Measurements from ENCODE around the gene KBTBD7. TPM values are rescaled to one million over a fixed set of nuclear protein-coding genes. Genes with fewer than 3 reads are reported as not detected.

Gene KBTBD7
- total RNA-seq, 1 donor from 2014 or later = 14.3 TPM

DNA sequence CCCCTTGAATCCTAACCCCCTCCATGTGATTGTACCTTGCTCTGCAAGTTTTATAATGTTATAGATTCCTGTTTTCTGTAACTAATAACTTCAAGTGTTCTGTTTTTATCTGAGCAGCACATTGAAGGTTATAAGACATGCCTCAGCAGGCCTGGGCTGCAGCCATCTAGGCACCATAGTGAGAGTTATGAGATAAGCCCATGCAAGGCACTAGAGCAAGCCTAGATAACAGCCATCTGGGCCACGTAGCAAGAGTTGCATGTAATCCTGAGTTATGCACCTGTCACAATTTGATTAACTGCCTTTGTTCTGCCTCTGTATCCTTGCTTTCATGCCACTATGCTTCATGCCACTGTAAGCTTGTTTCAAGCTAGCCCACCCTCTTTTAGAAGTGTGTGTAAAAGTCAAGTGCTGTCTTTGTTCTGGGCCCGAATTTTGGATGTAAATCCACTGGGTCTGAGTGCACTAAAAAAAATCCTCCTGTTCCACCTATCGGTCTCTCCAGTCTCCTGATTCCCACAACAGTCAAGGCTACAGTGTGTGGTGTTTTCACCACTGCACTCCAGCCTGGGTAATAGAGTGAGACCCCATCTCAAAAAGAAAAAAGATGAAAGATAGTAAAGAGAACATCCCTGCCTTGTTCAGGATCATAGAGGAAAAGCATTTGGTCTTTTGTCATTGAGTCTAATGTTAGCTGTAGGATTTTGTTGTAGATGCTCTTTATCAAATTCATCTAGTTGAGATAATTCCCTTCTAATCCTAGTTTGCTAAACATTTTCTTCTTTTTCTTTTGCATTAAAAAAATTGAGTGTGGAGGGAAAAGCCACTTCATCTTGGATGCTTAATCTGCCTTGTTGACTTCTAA is 45.7 kb downstream of the KBTBD7 start:
- H3K9me3 Mint-ChIP-seq = peaks cover 44% of the 10 kb centered on the region
- H3K27me3 Mint-ChIP-seq (ENCODE audit: low read depth) = no peaks in the 10 kb centered on the region
- no peak overlapping the region for H3K27ac Mint-ChIP-seq (ENCODE audit: unreplicated experiment)
- H3K36me3 Mint-ChIP-seq (ENCODE audit: low read depth) = peaks cover 54% of the 10 kb centered on the region
- H3K4me3 Mint-ChIP-seq = no peak overlapping the region
- H3K4me1 Mint-ChIP-seq = no peaks in the 10 kb centered on the region
- TF ChIP-seq, protein P1, sequence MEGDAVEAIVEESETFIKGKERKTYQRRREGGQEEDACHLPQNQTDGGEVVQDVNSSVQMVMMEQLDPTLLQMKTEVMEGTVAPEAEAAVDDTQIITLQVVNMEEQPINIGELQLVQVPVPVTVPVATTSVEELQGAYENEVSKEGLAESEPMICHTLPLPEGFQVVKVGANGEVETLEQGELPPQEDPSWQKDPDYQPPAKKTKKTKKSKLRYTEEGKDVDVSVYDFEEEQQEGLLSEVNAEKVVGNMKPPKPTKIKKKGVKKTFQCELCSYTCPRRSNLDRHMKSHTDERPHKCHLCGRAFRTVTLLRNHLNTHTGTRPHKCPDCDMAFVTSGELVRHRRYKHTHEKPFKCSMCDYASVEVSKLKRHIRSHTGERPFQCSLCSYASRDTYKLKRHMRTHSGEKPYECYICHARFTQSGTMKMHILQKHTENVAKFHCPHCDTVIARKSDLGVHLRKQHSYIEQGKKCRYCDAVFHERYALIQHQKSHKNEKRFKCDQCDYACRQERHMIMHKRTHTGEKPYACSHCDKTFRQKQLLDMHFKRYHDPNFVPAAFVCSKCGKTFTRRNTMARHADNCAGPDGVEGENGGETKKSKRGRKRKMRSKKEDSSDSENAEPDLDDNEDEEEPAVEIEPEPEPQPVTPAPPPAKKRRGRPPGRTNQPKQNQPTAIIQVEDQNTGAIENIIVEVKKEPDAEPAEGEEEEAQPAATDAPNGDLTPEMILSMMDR (conservative IDR thresholded peaks at IDR 0.05) = no peak
- no peak for DNase-seq (ENCODE audit: low read depth, low spot score)

DNA sequence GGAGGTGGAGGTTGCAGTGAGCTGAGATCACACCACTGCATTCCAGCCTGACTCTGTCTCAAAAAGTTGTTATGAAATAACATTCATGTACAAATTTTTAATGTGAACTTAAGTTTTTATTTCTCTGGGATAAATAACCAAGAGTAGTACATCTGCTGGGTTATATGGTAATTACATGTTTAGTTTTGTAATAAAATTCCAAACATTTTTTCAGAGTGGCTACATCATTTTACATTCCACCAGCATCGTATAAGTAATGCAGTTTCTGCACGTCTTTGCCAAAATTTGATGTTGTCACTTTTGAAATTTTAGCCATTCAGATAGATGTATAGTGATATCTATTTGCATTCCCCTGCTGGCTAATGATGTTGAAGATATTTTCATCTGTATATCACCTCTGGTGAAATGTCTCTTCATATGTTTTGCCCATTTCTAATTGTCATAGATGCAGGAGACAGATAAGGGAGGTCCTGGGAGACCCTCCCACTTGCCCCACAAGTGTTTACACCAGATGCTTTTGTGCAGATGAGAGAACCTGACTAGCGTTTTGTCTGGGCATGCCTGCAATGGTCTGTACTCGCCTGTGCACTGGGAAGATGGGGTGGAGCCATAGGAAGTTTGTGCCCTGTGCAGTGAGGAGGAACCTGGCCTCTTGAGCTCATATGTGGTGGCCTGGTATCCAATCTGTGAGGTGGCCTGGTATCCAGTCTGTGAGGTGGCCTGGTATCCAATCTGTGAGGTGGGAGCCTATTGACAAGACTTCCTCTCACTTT is 49.0 kb downstream of the KBTBD7 start:
- Mint-ChIP-seq H3K4me3 (no peak overlapping the region), H3K9me3 (peaks cover 26% of the 10 kb centered on the region), H3K36me3 (ENCODE audit: low read depth) (peaks cover 32% of the 10 kb centered on the region), H3K27me3 (ENCODE audit: low read depth) (no peaks in the 10 kb centered on the region), H3K27ac (ENCODE audit: unreplicated experiment) (no peak overlapping the region), H3K4me1 (no peaks in the 10 kb centered on the region)
- TF ChIP-seq, protein P1 (conservative IDR thresholded peaks at IDR 0.05) = no peak
- DNase-seq (ENCODE audit: low read depth, low spot score) = no peak

DNA sequence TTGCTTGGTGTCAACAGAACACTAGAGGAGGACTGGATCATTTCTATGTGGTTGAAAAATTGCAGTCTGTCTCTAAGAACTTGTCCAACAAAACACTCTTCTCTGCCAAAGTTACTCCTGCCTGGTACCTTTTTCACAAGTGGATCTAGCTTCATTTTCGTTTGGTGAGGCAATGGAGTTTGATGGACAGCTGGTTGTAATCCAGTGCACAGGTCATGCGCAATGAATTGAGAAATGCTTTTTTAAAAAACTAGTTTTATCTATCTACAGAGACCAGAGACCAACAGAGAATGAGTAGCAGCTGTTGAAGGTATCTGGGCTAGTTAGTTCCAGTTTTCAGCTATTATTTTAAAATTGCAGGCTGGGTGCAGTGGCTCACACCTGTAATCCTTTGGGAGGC is 49.8 kb downstream of the KBTBD7 start:
- no peaks in the 10 kb centered on the region for H3K27me3 Mint-ChIP-seq (ENCODE audit: low read depth)
- TF ChIP-seq, protein P1 (conservative IDR thresholded peaks at IDR 0.05) = no peak
- no peak for DNase-seq (ENCODE audit: low read depth, low spot score)
- H3K36me3 Mint-ChIP-seq (ENCODE audit: low read depth) = peaks cover 24% of the 10 kb centered on the region
- H3K4me1 Mint-ChIP-seq = no peaks in the 10 kb centered on the region
- H3K27ac Mint-ChIP-seq (ENCODE audit: unreplicated experiment) = no peak overlapping the region
- peaks cover 22% of the 10 kb centered on the region for H3K9me3 Mint-ChIP-seq
- no peak overlapping the region for H3K4me3 Mint-ChIP-seq

Other genes with a start within 250 kb of the KBTBD7 start
- gene ELF1, start 175.3 kb downstream of the KBTBD7 start, total RNA-seq = 18.0 and 19.2 TPM in 2 replicates
- gene WBP4, start 133.1 kb downstream of the KBTBD7 start, total RNA-seq = 8.3 and 8.7 TPM in 2 replicates
- gene KBTBD6, start 61.8 kb downstream of the KBTBD7 start, total RNA-seq = 20.9 and 22.0 TPM in 2 replicates
- 16.1 and 17.2 TPM in 2 replicates for gene MTRF1, start 69.0 kb upstream of the KBTBD7 start, total RNA-seq
- gene NAA16, start 116.7 kb upstream of the KBTBD7 start, total RNA-seq = 43.0 and 51.9 TPM in 2 replicates